SU-DHL-6 (cell line): ENCODE data around the gene NENF.

Experiments used
- EZH2phosphoT487 ChIP-seq: fragments of 200-600 bp; sonication (generic), shearing (Covaris generic); conservative IDR thresholded peaks from 2 replicates; pipeline ENCODE4 v1.6.1; 2018; ENCODE audit warnings: mild to moderate bottlenecking, antibody characterized with exemption, low read length, moderate library complexity, mixed read lengths
- TF ChIP-seq, protein P1 (sequence below): fragments of 200-600 bp; sonication (generic); IDR thresholded peaks from one replicate; pipeline ENCODE4 v1.5.1; 2017; ENCODE audit warnings: antibody characterized with exemption, mild to moderate bottlenecking, low read length, moderate library complexity; ENCODE audit not compliant: insufficient read depth, poor library complexity, severe bottlenecking

- TF ChIP-seq, protein P1, sequence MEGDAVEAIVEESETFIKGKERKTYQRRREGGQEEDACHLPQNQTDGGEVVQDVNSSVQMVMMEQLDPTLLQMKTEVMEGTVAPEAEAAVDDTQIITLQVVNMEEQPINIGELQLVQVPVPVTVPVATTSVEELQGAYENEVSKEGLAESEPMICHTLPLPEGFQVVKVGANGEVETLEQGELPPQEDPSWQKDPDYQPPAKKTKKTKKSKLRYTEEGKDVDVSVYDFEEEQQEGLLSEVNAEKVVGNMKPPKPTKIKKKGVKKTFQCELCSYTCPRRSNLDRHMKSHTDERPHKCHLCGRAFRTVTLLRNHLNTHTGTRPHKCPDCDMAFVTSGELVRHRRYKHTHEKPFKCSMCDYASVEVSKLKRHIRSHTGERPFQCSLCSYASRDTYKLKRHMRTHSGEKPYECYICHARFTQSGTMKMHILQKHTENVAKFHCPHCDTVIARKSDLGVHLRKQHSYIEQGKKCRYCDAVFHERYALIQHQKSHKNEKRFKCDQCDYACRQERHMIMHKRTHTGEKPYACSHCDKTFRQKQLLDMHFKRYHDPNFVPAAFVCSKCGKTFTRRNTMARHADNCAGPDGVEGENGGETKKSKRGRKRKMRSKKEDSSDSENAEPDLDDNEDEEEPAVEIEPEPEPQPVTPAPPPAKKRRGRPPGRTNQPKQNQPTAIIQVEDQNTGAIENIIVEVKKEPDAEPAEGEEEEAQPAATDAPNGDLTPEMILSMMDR = no peak
- no peak for TF ChIP-seq EZH2phosphoT487
These were observed 8.8 kb upstream of the NENF start for GRCh38 chr1:212423879-212424278.
